ENCODE measurements around the gene FAM168A. TPM values are rescaled to one million over a fixed set of nuclear protein-coding genes. Genes with fewer than 3 reads are reported as not detected.

FAM168A gene
- total and polyA plus RNA-seq, 2 experiments from 2014 or later: 6.3 to 24.5 TPM

DNA sequence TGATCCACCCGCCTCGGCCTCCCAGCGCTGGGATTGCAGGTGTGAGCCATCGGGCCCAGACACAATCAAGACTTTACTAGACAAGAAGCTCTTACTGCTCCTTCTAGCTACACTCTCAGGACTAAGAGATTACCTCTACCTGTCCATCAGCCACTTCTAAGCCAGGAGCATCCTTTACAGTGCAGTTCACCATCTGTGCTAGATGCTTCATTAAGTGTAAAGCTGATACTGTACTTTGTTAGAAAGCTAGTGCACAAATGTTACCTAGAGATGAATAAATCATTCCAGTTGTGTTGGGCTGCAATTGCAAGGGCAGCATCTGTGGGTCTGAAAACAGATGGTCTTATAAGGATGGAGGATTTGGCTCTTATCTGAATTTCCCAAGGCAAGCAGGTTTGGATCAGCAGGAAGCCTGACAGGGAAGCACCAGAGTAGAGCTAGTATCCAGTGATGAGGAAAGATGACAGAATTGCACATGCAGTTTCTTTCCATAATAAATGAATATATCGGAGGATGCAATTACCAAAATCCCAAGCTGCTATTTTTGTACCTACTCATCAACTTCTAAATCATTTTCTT, 58.3 kb downstream of the FAM168A start:
- no peak for DNase-seq (ENCODE audit: low spot score)
- Histone ChIP-seq H3K4me2 (no peak overlapping the region), H3K79me2 (peaks cover 15% of the 10 kb centered on the region), H3K27ac (no peak overlapping the region), H3K4me1 (ENCODE audit: insufficient read depth) (no peaks in the 10 kb centered on the region), H3K9me3 (ENCODE audit: low read depth) (no peaks in the 10 kb centered on the region), H3K27me3 (no peaks in the 10 kb centered on the region), H3K36me3 (replicated peaks; ENCODE audit: insufficient read depth, low read depth) (no peaks in the 10 kb centered on the region), H3K4me3 (no peak overlapping the region), H3K9me2 (replicated peaks; ENCODE audit: insufficient read depth) (no peaks in the 10 kb centered on the region), H4K20me1 (ENCODE audit: insufficient read depth, poor library complexity, severe bottlenecking) (no peaks in the 10 kb centered on the region), H2AFZ (no peak overlapping the region)
- TF ChIP-seq EZH2phosphoT487 (IDR thresholded peaks at IDR 0.05; ENCODE audit: low read depth, severe bottlenecking, unreplicated experiment): no peak
- no peak for TF ChIP-seq EZH2 (IDR thresholded peaks at IDR 0.05; ENCODE audit: borderline replicate concordance)
- TF ChIP-seq, protein P1, sequence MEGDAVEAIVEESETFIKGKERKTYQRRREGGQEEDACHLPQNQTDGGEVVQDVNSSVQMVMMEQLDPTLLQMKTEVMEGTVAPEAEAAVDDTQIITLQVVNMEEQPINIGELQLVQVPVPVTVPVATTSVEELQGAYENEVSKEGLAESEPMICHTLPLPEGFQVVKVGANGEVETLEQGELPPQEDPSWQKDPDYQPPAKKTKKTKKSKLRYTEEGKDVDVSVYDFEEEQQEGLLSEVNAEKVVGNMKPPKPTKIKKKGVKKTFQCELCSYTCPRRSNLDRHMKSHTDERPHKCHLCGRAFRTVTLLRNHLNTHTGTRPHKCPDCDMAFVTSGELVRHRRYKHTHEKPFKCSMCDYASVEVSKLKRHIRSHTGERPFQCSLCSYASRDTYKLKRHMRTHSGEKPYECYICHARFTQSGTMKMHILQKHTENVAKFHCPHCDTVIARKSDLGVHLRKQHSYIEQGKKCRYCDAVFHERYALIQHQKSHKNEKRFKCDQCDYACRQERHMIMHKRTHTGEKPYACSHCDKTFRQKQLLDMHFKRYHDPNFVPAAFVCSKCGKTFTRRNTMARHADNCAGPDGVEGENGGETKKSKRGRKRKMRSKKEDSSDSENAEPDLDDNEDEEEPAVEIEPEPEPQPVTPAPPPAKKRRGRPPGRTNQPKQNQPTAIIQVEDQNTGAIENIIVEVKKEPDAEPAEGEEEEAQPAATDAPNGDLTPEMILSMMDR (IDR thresholded peaks at IDR 0.05; ENCODE audit: poor library complexity): no peak
- WGBS (ENCODE audit: low lambda C conversion rate, missing lambda C conversion rate): 98% methylated on average over 5 of the region's 5 CpGs

DNA sequence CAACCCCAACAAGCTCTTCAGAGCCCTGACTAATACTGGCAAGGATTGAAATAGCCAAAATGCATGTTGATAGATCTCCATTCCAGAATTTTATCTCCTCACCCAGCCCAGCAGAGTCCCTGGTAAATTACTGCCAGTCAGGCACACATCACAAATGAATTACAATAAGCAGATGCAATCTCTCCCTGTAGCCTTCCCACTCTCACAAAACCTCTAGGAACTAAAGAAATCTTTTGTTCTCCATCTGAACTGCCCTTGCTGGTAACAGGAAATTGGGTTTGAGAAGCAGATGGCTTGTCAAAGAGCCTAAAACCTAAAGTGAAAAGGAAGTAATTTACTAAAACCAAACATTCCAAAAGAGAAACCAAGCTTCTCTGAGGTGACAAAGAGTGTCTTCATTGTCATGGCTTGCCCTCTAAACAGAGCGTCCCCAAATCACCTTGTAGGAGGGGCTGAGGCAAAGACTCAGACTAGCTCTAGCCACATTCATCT, 59.5 kb downstream of the FAM168A start:
- Histone ChIP-seq H3K9me2 (replicated peaks; ENCODE audit: insufficient read depth) (no peaks in the 10 kb centered on the region), H3K4me1 (ENCODE audit: insufficient read depth) (no peaks in the 10 kb centered on the region), H3K4me3 (no peak overlapping the region), H3K27me3 (no peaks in the 10 kb centered on the region), H3K79me2 (peaks cover 13% of the 10 kb centered on the region), H3K27ac (no peak overlapping the region), H4K20me1 (ENCODE audit: insufficient read depth, poor library complexity, severe bottlenecking) (no peaks in the 10 kb centered on the region), H3K4me2 (no peak overlapping the region), H3K36me3 (replicated peaks; ENCODE audit: insufficient read depth, low read depth) (no peaks in the 10 kb centered on the region), H3K9me3 (ENCODE audit: low read depth) (no peaks in the 10 kb centered on the region), H2AFZ (no peak overlapping the region)
- TF ChIP-seq EZH2 (IDR thresholded peaks at IDR 0.05; ENCODE audit: borderline replicate concordance) (no peak), EZH2phosphoT487 (IDR thresholded peaks at IDR 0.05; ENCODE audit: low read depth, severe bottlenecking, unreplicated experiment) (no peak)
- TF ChIP-seq, protein P1 (IDR thresholded peaks at IDR 0.05; ENCODE audit: poor library complexity): no peak
- WGBS (ENCODE audit: low lambda C conversion rate, missing lambda C conversion rate): 59% methylated on average over 1 of the region's 1 CpG
- no peak for DNase-seq (ENCODE audit: low spot score)

DNA sequence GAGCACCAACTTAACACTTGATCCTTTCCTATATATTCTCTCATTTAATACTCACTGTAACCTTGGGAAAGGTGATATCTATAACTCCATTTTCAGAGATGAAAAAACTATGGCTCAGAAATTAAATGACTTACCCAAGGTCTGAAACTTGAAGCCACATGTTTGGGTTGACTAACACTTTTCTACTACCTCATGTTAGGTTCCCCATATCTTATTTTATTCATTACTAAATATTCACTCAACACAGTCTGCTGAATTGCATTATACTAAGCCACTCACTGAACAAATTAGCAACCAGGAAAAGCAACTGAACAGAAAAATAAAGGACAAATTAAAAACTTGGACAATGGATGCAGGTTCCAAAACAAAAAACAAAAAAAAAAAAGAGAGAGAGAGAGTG, 59.9 kb downstream of the FAM168A start:
- Histone ChIP-seq H3K4me2 (no peak overlapping the region), H2AFZ (no peak overlapping the region), H3K9me3 (ENCODE audit: low read depth) (no peaks in the 10 kb centered on the region)

More for the DNA sequence above, 59.9 kb downstream of the FAM168A start:
- no peaks in the 10 kb centered on the region for H3K4me1 ChIP-seq (ENCODE audit: insufficient read depth)
- H3K9me2 ChIP-seq (replicated peaks; ENCODE audit: insufficient read depth): no peaks in the 10 kb centered on the region
- TF ChIP-seq, protein P1 (IDR thresholded peaks at IDR 0.05; ENCODE audit: poor library complexity): no peak
- TF ChIP-seq EZH2 (IDR thresholded peaks at IDR 0.05; ENCODE audit: borderline replicate concordance) (no peak), EZH2phosphoT487 (IDR thresholded peaks at IDR 0.05; ENCODE audit: low read depth, severe bottlenecking, unreplicated experiment) (no peak)
- H3K79me2 ChIP-seq: peaks cover 11% of the 10 kb centered on the region
- H3K36me3 ChIP-seq (replicated peaks; ENCODE audit: insufficient read depth, low read depth): no peaks in the 10 kb centered on the region
- no peak overlapping the region for H3K4me3 ChIP-seq
- H4K20me1 ChIP-seq (ENCODE audit: insufficient read depth, poor library complexity, severe bottlenecking): no peaks in the 10 kb centered on the region
- no peak for DNase-seq (ENCODE audit: low spot score)
- H3K27ac ChIP-seq: no peak overlapping the region
- no peaks in the 10 kb centered on the region for H3K27me3 ChIP-seq
